ENCODE results near the gene SLC22A1. TPM values are rescaled to one million over a fixed set of nuclear protein-coding genes. Genes with fewer than 3 reads are reported as not detected.

The SLC22A1 gene
- total RNA-seq, 2 donors from 2014 or later = 0.26 to 0.33 TPM

- Histone ChIP-seq H3K36me3 (replicated peaks in 1 of 2; ENCODE audit: insufficient read depth in 1 of 2, low read depth in 2 of 2) (no peaks in the 10 kb centered on the region), H3K27ac (no peak overlapping the region)
- no peak for ATAC-seq
Measured at GRCh38 chr6:160197662-160198061, 76.0 kb downstream of the SLC22A1 start.

GRCh38 chr6:160198606-160199211, 77.1 kb downstream of the SLC22A1 start:
- intact Hi-C loops (cut with DNase I) = no loop called here
- no peak for TF ChIP-seq CTCF (IDR thresholded peaks at IDR 0.05)
- no peak for TF ChIP-seq POLR2A (IDR thresholded peaks at IDR 0.05)
- no peaks in the 10 kb centered on the region for H3K9me3 ChIP-seq
- WGBS, 2 donors = 3 to 9% methylated on average over 3 of the region's 3 CpGs
- DNase-seq (peak in 1 of 4 donors; percentile 21), ATAC-seq (peak; percentile 71)
- H3K27me3 ChIP-seq = no peaks in the 10 kb centered on the region
- H3K36me3 ChIP-seq (replicated peaks in 1 of 2; ENCODE audit: insufficient read depth in 1 of 2, low read depth in 2 of 2) = no peaks in the 10 kb centered on the region
- no peaks in the 10 kb centered on the region for H3K4me1 ChIP-seq
- H3K4me3 ChIP-seq = no peak overlapping the region
- H3K27ac ChIP-seq = peak overlapping the region; percentile 4 to 52 (median 48)

More at GRCh38 chr6:160197662-160198061, 76.0 kb downstream of the SLC22A1 start:
- Histone ChIP-seq H3K4me1 (no peaks in the 10 kb centered on the region), H3K9me3 (peaks cover 0 to 5% (median 0%) of the 10 kb centered on the region in 3 donors), H3K4me3 (no peak overlapping the region), H3K27me3 (no peaks in the 10 kb centered on the region)
- TF ChIP-seq CTCF (IDR thresholded peaks at IDR 0.05) = no peak
- intact Hi-C loops (cut with DNase I) = no loop called here
- no peak for DNase-seq

- H3K4me1 ChIP-seq = no peaks in the 10 kb centered on the region
- no peaks in the 10 kb centered on the region for H3K9me3 ChIP-seq
- DNase-seq = no peak
- 81 to 83% methylated on average over 2 of the region's 2 CpGs for WGBS, 2 donors
- no peak overlapping the region for H3K4me3 ChIP-seq
- TF ChIP-seq CTCF (IDR thresholded peaks at IDR 0.05) (no peak), POLR2A (IDR thresholded peaks at IDR 0.05) (no peak)
- ATAC-seq = no peak
- no peak overlapping the region for H3K27ac ChIP-seq
- intact Hi-C loops (cut with DNase I) = no loop called here
- H3K27me3 ChIP-seq = no peaks in the 10 kb centered on the region
- H3K36me3 ChIP-seq (replicated peaks in 1 of 2; ENCODE audit: insufficient read depth in 1 of 2, low read depth in 2 of 2) = no peaks in the 10 kb centered on the region
Measured at GRCh38 chr6:160201061-160201460, 79.4 kb downstream of the SLC22A1 start.

- ATAC-seq (no peak), DNase-seq (no peak)
- Histone ChIP-seq H3K4me3 (no peak overlapping the region), H3K36me3 (replicated peaks in 1 of 2; ENCODE audit: insufficient read depth in 1 of 2, low read depth in 2 of 2) (no peaks in the 10 kb centered on the region), H3K27me3 (no peaks in the 10 kb centered on the region), H3K4me1 (no peaks in the 10 kb centered on the region), H3K9me3 (no peaks in the 10 kb centered on the region), H3K27ac (no peak overlapping the region)
- no peak for TF ChIP-seq POLR2A (IDR thresholded peaks at IDR 0.05)
- TF ChIP-seq CTCF (IDR thresholded peaks at IDR 0.05) = no peak
- WGBS, 2 donors = 39 to 63% methylated on average over 2 of the region's 2 CpGs
- intact Hi-C loops (cut with DNase I) = no loop called here
Measured at GRCh38 chr6:160202411-160202810, 80.8 kb downstream of the SLC22A1 start.

- DNase-seq (no peak), ATAC-seq (no peak)
- Histone ChIP-seq H3K9me3 (no peaks in the 10 kb centered on the region), H3K27ac (no peak overlapping the region), H3K4me1 (no peaks in the 10 kb centered on the region), H3K36me3 (replicated peaks in 1 of 2; ENCODE audit: insufficient read depth in 1 of 2, low read depth in 2 of 2) (no peaks in the 10 kb centered on the region), H3K27me3 (no peaks in the 10 kb centered on the region), H3K4me3 (no peak overlapping the region)
- WGBS, 2 donors = 53 to 61% methylated on average over 3 of the region's 3 CpGs
- no peak for TF ChIP-seq CTCF (IDR thresholded peaks at IDR 0.05)
- TF ChIP-seq POLR2A (IDR thresholded peaks at IDR 0.05) = no peak
- intact Hi-C loops (cut with DNase I) = no loop called here
Measured at GRCh38 chr6:160203076-160203475, 81.5 kb downstream of the SLC22A1 start.
